MCF 10A (cell line): ENCODE data around the gene DNAJB13. TPM values are rescaled to one million over a fixed set of nuclear protein-coding genes. Genes with fewer than 3 reads are reported as not detected.

ENCODE experiments used
- BruUV-seq: library from RNA; stranded (reverse); fragments of 400-500 nt; replicated peaks from 2 replicates; lab custom pipeline; 2021; lab: Mats Ljungman, UMichigan
- CTCF ChIA-PET: fragments of 300-600 bp; sonication (Branson Sonifier 250); formaldehyde crosslinking; extraction: SDS; loops from one replicate; lab custom pipeline; 2021; ENCODE audit warnings: antibody characterized with exemption, inconsistent platforms; lab: Yijun Ruan, JAX
- POLR2A ChIA-PET: fragments of 300-600, 350-650 bp; sonication (Branson Sonifier 250); formaldehyde crosslinking; extraction: SDS; loops from one replicate; lab custom pipeline; 2020; ENCODE audit warnings: antibody characterized with exemption, inconsistent platforms; lab: Yijun Ruan, JAX
- DNase-seq: peaks from one replicate; pipeline ENCODE4 v3.0.0-alpha.2; 2018; ENCODE audit not compliant: unreplicated experiment
- H3K27ac Mint-ChIP-seq: one replicate; pipeline ENCODE4 v1.8.0; 2022; ENCODE audit warnings: mild to moderate bottlenecking, low read depth, mixed read lengths; ENCODE audit not compliant: unreplicated experiment
- H3K27me3 Mint-ChIP-seq: one replicate; pipeline ENCODE4 v1.8.0; 2022; ENCODE audit warnings: mixed read lengths; ENCODE audit not compliant: insufficient read depth, unreplicated experiment
- H3K36me3 Mint-ChIP-seq: one replicate; pipeline ENCODE4 v1.8.0; 2022; ENCODE audit warnings: mild to moderate bottlenecking, moderate library complexity, mixed read lengths; ENCODE audit not compliant: insufficient read depth, unreplicated experiment
- H3K4me1 Mint-ChIP-seq: one replicate; pipeline ENCODE4 v1.8.0; 2022; ENCODE audit warnings: mixed read lengths; ENCODE audit not compliant: insufficient read depth, unreplicated experiment
- H3K4me3 Mint-ChIP-seq: one replicate; pipeline ENCODE4 v1.8.0; 2022; ENCODE audit warnings: mild to moderate bottlenecking, moderate library complexity, mixed read lengths; ENCODE audit not compliant: unreplicated experiment
- H3K9me3 Mint-ChIP-seq: one replicate; pipeline ENCODE4 v1.8.0; 2022; ENCODE audit warnings: mixed read lengths; ENCODE audit not compliant: unreplicated experiment
- CTCF ChIP-seq: fragments of 200-600 bp; IDR thresholded peaks from one replicate; pipeline ENCODE4 v1.8.0; 2022; ENCODE audit warnings: antibody characterized with exemption, mild to moderate bottlenecking; ENCODE audit not compliant: unreplicated experiment
- intact Hi-C: fragments of 100-400 bp; cut with micrococcal nuclease; formaldehyde crosslinking; loops from 2 replicates; pipeline ENCODE4 v1.14.1; 2022
- total RNA-seq: library from RNA; stranded (reverse); gene quantifications from 2 replicates; pipeline ENCODE4 v1.2.3, GENCODE V29; 2022

DNAJB13 gene
- total RNA-seq, 1 experiment from 2014 or later, result 0.30 TPM

DNA sequence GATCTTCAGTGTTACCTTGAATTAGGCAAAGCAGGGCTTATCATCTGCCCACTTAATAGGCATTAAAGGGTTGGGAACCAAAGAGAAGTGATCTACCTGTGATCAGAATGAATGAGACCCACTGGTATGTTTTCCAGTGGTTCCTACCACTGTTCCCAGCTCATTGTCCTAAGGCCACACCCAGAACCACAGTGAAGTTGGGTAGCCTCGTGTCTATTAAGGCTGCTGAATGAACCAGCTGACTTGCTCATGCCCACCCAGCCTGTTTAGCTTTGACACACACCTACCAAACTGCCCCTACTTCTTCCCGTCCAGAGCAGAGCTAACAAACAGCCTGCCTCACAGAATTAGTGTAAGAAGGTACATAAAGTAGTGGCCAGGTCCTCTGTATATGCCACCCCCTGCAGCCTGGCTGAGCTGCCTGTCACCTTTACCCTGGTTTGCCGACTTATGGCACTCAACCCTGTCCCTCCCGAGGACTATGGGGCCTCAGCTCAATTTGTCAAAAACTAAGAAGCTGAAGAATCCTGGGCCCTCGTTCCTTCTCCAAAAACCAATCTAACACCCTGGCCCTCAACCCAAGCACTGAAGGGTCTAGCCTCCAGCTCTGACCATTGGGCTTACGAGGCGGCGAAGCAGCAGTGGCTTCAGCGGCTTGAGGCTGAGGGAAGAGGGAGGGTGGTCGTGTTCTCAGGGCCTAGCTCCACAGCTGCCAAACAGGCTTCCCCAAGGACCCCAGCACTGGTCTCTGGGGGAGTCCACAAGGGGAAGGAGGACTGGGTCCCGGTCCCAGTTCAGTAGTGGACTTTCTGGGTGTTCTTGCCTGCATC is 22.0 kb downstream of the DNAJB13 start:
- POLR2A ChIA-PET, result interaction anchor here (0.5 kb wide), 1 partner anchor 39 kb away, joined by 3 read pairs; no protein-coding TSS in a partner anchor
- CTCF ChIA-PET, result interaction anchor here (0.5 to 1.2 kb wide), 3 partner anchors 9 to 685 kb away, joined by 3 to 8 read pairs (median 3); no protein-coding TSS in a partner anchor
- intact Hi-C loops, result no loop called here
- Mint-ChIP-seq H3K4me1 (peaks cover 11% of the 10 kb centered on the region), H3K9me3 (no peaks in the 10 kb centered on the region), H3K36me3 (no peaks in the 10 kb centered on the region), H3K27me3 (no peaks in the 10 kb centered on the region), H3K4me3 (no peak overlapping the region), H3K27ac (peak overlapping the region; percentile 30)
- no TSS peak for BruUV-seq
- no peak for DNase-seq
- TF ChIP-seq CTCF, result no peak

GRCh38 chr11:73974604-73975478 is 24.0 kb downstream of the DNAJB13 start:
- DNase-seq, result no peak

GRCh38 chr11:73975479-73975757 is 24.6 kb downstream of the DNAJB13 start:
- DNase-seq, result no peak
- intact Hi-C loops, result no loop called here
- no peak overlapping the region for H3K27ac Mint-ChIP-seq
- no peak overlapping the region for H3K4me3 Mint-ChIP-seq
- H3K36me3 Mint-ChIP-seq, result no peaks in the 10 kb centered on the region
- TF ChIP-seq CTCF, result no peak
- H3K9me3 Mint-ChIP-seq, result no peaks in the 10 kb centered on the region
- POLR2A ChIA-PET, result no interaction called here
- CTCF ChIA-PET, result no interaction called here
- H3K4me1 Mint-ChIP-seq, result peaks cover 17% of the 10 kb centered on the region
- no TSS peak for BruUV-seq
- no peaks in the 10 kb centered on the region for H3K27me3 Mint-ChIP-seq

More at GRCh38 chr11:73974604-73975478, 24.0 kb downstream of the DNAJB13 start:
- Mint-ChIP-seq H3K27ac (no peak overlapping the region), H3K4me1 (peaks cover 12% of the 10 kb centered on the region), H3K36me3 (no peaks in the 10 kb centered on the region), H3K27me3 (no peaks in the 10 kb centered on the region), H3K4me3 (no peak overlapping the region), H3K9me3 (no peaks in the 10 kb centered on the region)
- POLR2A ChIA-PET, result no interaction called here
- no peak for TF ChIP-seq CTCF
- intact Hi-C loops, result no loop called here
- CTCF ChIA-PET, result interaction anchor here (0.6 to 1.1 kb wide), 3 partner anchors 11 to 21 kb away, joined by 3 to 4 read pairs (median 3); no protein-coding TSS in a partner anchor
- no TSS peak for BruUV-seq
